ENCODE measurements around the gene WAS.

DNA sequence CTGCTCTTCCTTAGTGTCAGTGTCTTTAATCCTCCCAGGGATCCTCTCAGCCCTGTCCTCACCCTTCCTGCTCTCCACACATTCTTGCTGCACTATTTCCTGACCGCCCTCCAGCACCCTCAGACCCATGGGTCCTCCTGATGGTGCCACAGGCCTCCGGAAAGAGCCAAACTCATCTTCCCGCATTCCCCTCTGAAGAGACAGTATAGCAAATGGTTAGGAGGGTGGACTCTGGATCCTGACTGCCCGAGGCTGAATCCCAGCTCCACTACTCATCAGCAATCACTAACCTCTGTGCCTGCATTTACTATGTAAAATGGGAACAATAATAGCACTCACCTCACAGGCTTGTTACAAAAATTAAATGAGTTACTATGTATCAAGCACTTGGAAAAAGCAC is 19.1 kb downstream of the WAS start:
- TF ChIP-seq, protein P1, sequence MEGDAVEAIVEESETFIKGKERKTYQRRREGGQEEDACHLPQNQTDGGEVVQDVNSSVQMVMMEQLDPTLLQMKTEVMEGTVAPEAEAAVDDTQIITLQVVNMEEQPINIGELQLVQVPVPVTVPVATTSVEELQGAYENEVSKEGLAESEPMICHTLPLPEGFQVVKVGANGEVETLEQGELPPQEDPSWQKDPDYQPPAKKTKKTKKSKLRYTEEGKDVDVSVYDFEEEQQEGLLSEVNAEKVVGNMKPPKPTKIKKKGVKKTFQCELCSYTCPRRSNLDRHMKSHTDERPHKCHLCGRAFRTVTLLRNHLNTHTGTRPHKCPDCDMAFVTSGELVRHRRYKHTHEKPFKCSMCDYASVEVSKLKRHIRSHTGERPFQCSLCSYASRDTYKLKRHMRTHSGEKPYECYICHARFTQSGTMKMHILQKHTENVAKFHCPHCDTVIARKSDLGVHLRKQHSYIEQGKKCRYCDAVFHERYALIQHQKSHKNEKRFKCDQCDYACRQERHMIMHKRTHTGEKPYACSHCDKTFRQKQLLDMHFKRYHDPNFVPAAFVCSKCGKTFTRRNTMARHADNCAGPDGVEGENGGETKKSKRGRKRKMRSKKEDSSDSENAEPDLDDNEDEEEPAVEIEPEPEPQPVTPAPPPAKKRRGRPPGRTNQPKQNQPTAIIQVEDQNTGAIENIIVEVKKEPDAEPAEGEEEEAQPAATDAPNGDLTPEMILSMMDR (IDR thresholded peaks at IDR 0.05; ENCODE audit: control extremely low read depth in 1 of 3, insufficient read depth in 1 of 3, low read depth in 1 of 3, low read length in 3 of 3), result no peak
- TF ChIP-seq, protein P2, sequence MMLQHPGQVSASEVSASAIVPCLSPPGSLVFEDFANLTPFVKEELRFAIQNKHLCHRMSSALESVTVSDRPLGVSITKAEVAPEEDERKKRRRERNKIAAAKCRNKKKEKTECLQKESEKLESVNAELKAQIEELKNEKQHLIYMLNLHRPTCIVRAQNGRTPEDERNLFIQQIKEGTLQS (IDR thresholded peaks at IDR 0.05; ENCODE audit: insufficient read depth, low read depth, low read length), result no peak
- TF ChIP-seq, protein P3, sequence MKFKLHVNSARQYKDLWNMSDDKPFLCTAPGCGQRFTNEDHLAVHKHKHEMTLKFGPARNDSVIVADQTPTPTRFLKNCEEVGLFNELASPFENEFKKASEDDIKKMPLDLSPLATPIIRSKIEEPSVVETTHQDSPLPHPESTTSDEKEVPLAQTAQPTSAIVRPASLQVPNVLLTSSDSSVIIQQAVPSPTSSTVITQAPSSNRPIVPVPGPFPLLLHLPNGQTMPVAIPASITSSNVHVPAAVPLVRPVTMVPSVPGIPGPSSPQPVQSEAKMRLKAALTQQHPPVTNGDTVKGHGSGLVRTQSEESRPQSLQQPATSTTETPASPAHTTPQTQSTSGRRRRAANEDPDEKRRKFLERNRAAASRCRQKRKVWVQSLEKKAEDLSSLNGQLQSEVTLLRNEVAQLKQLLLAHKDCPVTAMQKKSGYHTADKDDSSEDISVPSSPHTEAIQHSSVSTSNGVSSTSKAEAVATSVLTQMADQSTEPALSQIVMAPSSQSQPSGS (IDR thresholded peaks at IDR 0.05; ENCODE audit: low read length), result no peak
- TF ChIP-seq JUND (IDR thresholded peaks at IDR 0.05; ENCODE audit: low read length) (no peak), ZNF274 (IDR thresholded peaks at IDR 0.05; ENCODE audit: borderline replicate concordance, extremely low read depth, low read length) (no peak)
- TF ChIP-seq, protein P4, sequence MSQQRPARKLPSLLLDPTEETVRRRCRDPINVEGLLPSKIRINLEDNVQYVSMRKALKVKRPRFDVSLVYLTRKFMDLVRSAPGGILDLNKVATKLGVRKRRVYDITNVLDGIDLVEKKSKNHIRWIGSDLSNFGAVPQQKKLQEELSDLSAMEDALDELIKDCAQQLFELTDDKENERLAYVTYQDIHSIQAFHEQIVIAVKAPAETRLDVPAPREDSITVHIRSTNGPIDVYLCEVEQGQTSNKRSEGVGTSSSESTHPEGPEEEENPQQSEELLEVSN (IDR thresholded peaks at IDR 0.05), result no peak

Data from H1 (cell line).